Fibroblast of lung (primary cell): ENCODE data around the gene ORM2. TPM values are rescaled to one million over a fixed set of nuclear protein-coding genes. Genes with fewer than 3 reads are reported as not detected.

ENCODE experiments used
- DNase-seq, 2 donors: peaks; one replicate each; pipeline versions ENCODE4 v3.0.0 to v3.0.0-alpha.2; 2010; ENCODE audit warnings: low read depth in 2 of 2
- H2AFZ ChIP-seq: 2 replicates; pipeline ENCODE4 v1.5.1; 2012; ENCODE audit warnings: low read length, control low read depth, inconsistent platforms
- H3K27ac ChIP-seq: 2 replicates; pipeline ENCODE4 v1.5.1; 2011; ENCODE audit warnings: low read length, control low read depth; ENCODE audit not compliant: insufficient read depth
- H3K27me3 ChIP-seq: 2 replicates; pipeline ENCODE4 v1.5.1; 2011; ENCODE audit warnings: mild to moderate bottlenecking, low read length; ENCODE audit not compliant: control insufficient read depth, insufficient read depth
- H3K36me3 ChIP-seq: 2 replicates; pipeline ENCODE4 v1.5.1; 2011; ENCODE audit warnings: low read length; ENCODE audit not compliant: control insufficient read depth, insufficient read depth
- H3K4me1 ChIP-seq: 2 replicates; pipeline ENCODE4 v1.5.1; 2011; ENCODE audit warnings: low read length; ENCODE audit not compliant: control insufficient read depth, insufficient read depth; ENCODE audit errors: extremely low read depth
- H3K4me2 ChIP-seq: 2 replicates; pipeline ENCODE4 v1.5.1; 2011; ENCODE audit warnings: low read length, control low read depth; ENCODE audit not compliant: insufficient read depth; ENCODE audit errors: extremely low read depth
- H3K4me3 ChIP-seq, 4 experiments: fragments of 200-600 bp in 1 of 4; sonication (generic) in 1 of 4; replicated peaks in 1 of 4; 2 replicates each; pipeline ENCODE4 v1.5.1; 2011 to 2016; ENCODE audit warnings: low read length in 4 of 4, low read depth in 3 of 4, mild to moderate bottlenecking in 3 of 4, control low read depth in 2 of 4, inconsistent platforms in 1 of 4, mixed read lengths in 1 of 4; ENCODE audit not compliant: insufficient read depth in 1 of 4; ENCODE audit errors: control extremely low read depth in 1 of 4
- H3K79me2 ChIP-seq: 2 replicates; pipeline ENCODE4 v1.5.1; 2012; ENCODE audit warnings: mild to moderate bottlenecking, low read length, inconsistent platforms; ENCODE audit not compliant: control insufficient read depth, insufficient read depth
- H3K9ac ChIP-seq: 2 replicates; pipeline ENCODE4 v1.5.1; 2011; ENCODE audit warnings: mild to moderate bottlenecking, low read length, control low read depth; ENCODE audit not compliant: insufficient read depth
- H3K9me3 ChIP-seq: 2 replicates; pipeline ENCODE4 v1.5.1; 2012; ENCODE audit warnings: low read depth, low read length; ENCODE audit not compliant: control insufficient read depth, insufficient read depth
- H4K20me1 ChIP-seq: 2 replicates; pipeline ENCODE4 v1.5.1; 2011; ENCODE audit warnings: low read length; ENCODE audit not compliant: control insufficient read depth, insufficient read depth; ENCODE audit errors: extremely low read depth
- EZH2 ChIP-seq: IDR thresholded peaks from 2 replicates; pipeline ENCODE4 v1.5.1; 2012; ENCODE audit warnings: low read length, control low read depth, mild to moderate bottlenecking; ENCODE audit errors: missing control alignments
- polyA plus RNA-seq, 2 donors: library from polyadenylated mRNA; depleted of rRNA in 1 of 2; stranded (reverse) in 1 of 2; unstranded in 1 of 2; fragments of >200 nt; gene quantifications; 2 replicates each; pipeline ENCODE4 v1.2.1, GENCODE V29; 2011 to 2012; ENCODE audit warnings: missing spikeins in 1 of 2
- total RNA-seq: library from RNA; depleted of rRNA; stranded (reverse); fragments of >200 nt; gene quantifications from 2 replicates; pipeline ENCODE4 v1.2.1, GENCODE V29; 2014
- TF ChIP-seq, protein P1 (sequence below), 2 donors: IDR thresholded peaks in 1 of 2; conservative IDR thresholded peaks in 1 of 2; 1 replicate in 1 of 2; 2 replicates in 1 of 2; pipeline ENCODE4 v1.5.1; 2011 to 2012; ENCODE audit warnings: low read length in 2 of 2, control low read depth in 1 of 2, inconsistent platforms in 1 of 2, low read depth in 1 of 2, mild to moderate bottlenecking in 1 of 2

ORM2 gene
- total and polyA plus RNA-seq, 2 donors (not counting 1 experiment from before 2014, with no cell fraction given), result not detected

DNA sequence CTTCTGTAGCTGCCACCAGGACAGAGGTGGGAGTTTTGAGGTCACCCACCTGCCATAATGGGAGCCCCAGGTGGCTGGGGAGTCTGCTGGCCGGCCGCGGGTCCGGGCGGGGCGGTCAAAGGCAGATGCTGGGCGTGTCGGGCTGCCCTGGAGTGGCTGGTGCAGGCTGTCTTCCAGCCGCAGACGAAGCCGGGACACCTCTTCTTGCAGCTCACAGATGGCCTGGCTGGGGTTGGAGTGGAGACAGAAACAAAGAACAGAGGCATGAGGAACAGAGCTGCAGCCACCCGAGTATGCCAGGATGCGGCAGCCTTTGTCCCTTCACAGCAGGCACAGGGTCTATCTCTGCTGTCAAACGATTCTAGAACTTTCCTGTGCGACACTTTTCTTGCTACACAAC, 18.0 kb downstream of the ORM2 start:
- H2AFZ ChIP-seq, result no peak overlapping the region
- H3K4me2 ChIP-seq, result no peak overlapping the region
- no peaks in the 10 kb centered on the region for H3K27me3 ChIP-seq
- H3K9ac ChIP-seq, result no peak overlapping the region
- peaks cover 24% of the 10 kb centered on the region for H3K36me3 ChIP-seq
- H3K9me3 ChIP-seq, result no peaks in the 10 kb centered on the region
- peaks cover 13% of the 10 kb centered on the region for H3K4me1 ChIP-seq
- no peak overlapping the region for H3K27ac ChIP-seq
- TF ChIP-seq, protein P1, sequence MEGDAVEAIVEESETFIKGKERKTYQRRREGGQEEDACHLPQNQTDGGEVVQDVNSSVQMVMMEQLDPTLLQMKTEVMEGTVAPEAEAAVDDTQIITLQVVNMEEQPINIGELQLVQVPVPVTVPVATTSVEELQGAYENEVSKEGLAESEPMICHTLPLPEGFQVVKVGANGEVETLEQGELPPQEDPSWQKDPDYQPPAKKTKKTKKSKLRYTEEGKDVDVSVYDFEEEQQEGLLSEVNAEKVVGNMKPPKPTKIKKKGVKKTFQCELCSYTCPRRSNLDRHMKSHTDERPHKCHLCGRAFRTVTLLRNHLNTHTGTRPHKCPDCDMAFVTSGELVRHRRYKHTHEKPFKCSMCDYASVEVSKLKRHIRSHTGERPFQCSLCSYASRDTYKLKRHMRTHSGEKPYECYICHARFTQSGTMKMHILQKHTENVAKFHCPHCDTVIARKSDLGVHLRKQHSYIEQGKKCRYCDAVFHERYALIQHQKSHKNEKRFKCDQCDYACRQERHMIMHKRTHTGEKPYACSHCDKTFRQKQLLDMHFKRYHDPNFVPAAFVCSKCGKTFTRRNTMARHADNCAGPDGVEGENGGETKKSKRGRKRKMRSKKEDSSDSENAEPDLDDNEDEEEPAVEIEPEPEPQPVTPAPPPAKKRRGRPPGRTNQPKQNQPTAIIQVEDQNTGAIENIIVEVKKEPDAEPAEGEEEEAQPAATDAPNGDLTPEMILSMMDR (conservative IDR thresholded peaks at IDR 0.05 in 1 of 2, IDR thresholded peaks at IDR 0.05 in 1 of 2; ENCODE audit: low read depth in 1 of 2, low read length in 2 of 2), result no peak
- TF ChIP-seq EZH2, result no peak
- no peaks in the 10 kb centered on the region for H3K79me2 ChIP-seq
- H3K4me3 ChIP-seq, result no peak overlapping the region
- no peak for DNase-seq
- H4K20me1 ChIP-seq, result no peaks in the 10 kb centered on the region

DNA sequence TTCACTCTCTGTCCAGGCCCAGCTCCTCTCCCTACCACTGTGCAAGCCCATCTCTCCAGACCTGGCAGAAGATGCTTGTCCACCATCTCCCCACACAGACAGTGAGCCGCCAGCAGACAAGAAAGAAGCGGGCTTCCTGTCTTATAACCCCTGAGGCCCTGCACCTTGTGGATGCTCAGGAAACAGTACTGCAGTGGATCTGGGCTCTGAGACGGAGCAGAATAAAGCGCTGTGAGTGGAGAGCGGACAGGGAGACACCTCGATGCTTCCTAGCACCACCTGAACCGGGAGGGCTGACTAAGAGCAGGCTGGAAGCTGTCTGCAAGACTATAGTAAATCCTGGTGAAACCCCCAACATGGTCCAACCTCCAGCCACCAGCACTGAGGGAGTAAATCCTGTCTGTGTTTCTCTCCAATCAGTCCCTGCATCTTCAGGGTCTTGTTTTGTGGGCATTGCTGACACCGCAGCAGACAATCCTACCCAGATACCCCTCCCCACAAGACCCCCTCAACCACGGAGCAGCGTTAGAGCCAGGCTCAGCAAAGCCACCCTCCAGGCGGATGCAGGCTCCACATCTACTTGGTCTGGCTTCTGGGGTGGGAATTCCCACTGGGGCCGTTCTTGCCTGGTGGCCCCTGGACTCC, 18.7 kb downstream of the ORM2 start:
- peak overlapping the region; percentile 8 for H3K4me2 ChIP-seq
- H3K4me1 ChIP-seq, result peaks cover 13% of the 10 kb centered on the region
- no peak overlapping the region for H3K4me3 ChIP-seq
- TF ChIP-seq, protein P1 (conservative IDR thresholded peaks at IDR 0.05 in 1 of 2, IDR thresholded peaks at IDR 0.05 in 1 of 2; ENCODE audit: low read depth in 1 of 2, low read length in 2 of 2), result no peak
- no peak for TF ChIP-seq EZH2
- no peak overlapping the region for H2AFZ ChIP-seq
- no peaks in the 10 kb centered on the region for H3K79me2 ChIP-seq
- H3K9ac ChIP-seq, result no peak overlapping the region
- H3K27me3 ChIP-seq, result no peaks in the 10 kb centered on the region
- no peaks in the 10 kb centered on the region for H4K20me1 ChIP-seq
- peak overlapping the region; percentile 62 for H3K27ac ChIP-seq
- H3K9me3 ChIP-seq, result no peaks in the 10 kb centered on the region
- DNase-seq, result no peak
- peaks cover 20% of the 10 kb centered on the region for H3K36me3 ChIP-seq

DNA sequence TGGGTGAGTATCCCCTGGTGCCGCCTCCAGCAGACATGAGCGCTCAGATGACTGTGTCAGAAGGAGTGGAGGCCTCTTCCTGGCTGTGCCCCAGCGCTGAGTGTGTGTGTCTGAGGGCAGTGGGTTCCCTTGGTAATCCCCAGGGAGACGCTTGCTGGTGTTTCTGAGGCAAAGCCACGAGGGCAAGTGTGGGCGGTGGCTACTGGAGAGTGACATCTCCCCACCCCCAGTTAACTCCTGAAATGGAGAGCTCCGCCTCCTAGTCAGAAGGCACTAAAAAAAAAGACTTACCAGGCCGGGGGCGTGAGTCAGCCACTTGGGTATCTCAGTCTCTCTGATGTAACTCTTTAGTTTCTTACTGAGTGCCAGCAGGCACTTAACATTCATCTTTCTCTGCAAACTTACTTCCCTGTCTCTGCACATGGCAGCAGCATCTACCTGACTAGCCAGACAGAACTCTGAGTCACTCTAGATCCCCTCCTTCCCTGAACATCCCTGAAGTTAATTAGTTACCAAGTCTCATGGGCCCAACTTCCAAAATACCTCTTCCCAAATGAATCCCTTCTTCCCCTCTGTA, 19.3 kb downstream of the ORM2 start:
- Histone ChIP-seq H3K4me2 (peak overlapping the region; percentile 2), H3K4me3 (no peak overlapping the region), H3K9ac (no peak overlapping the region), H3K79me2 (no peaks in the 10 kb centered on the region), H3K36me3 (peaks cover 20% of the 10 kb centered on the region), H3K27ac (peak overlapping the region; percentile 62), H4K20me1 (no peaks in the 10 kb centered on the region), H3K27me3 (no peaks in the 10 kb centered on the region), H2AFZ (no peak overlapping the region), H3K4me1 (peaks cover 13% of the 10 kb centered on the region), H3K9me3 (no peaks in the 10 kb centered on the region)
- TF ChIP-seq, protein P1 (conservative IDR thresholded peaks at IDR 0.05 in 1 of 2, IDR thresholded peaks at IDR 0.05 in 1 of 2; ENCODE audit: low read depth in 1 of 2, low read length in 2 of 2), result no peak
- TF ChIP-seq EZH2, result no peak
- peak; percentile 97 to 100 for DNase-seq
